Measurements from ENCODE around the gene AHRR.

AHRR gene

DNA sequence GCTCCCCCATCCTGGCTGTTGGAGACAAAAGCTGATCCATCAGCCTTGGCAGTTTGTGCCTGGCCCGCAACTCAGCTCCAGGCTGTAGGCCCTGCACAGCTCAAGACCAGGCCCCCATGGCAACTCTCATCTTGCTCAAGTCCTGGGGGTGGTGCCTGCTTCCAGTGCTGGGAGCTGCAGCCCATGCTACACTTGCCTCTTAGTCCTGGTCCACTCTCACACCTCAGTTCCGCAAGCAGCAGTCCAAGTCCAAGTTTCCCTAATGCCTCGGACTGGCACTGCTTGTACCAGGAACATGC is 14.2 kb downstream of the AHRR start:
- H3K4me3 ChIP-seq (ENCODE audit: low read depth, low read length), result no peak overlapping the region
- DNase-seq (ENCODE audit: low read depth, low spot score), result no peak
- TF ChIP-seq, protein P1, sequence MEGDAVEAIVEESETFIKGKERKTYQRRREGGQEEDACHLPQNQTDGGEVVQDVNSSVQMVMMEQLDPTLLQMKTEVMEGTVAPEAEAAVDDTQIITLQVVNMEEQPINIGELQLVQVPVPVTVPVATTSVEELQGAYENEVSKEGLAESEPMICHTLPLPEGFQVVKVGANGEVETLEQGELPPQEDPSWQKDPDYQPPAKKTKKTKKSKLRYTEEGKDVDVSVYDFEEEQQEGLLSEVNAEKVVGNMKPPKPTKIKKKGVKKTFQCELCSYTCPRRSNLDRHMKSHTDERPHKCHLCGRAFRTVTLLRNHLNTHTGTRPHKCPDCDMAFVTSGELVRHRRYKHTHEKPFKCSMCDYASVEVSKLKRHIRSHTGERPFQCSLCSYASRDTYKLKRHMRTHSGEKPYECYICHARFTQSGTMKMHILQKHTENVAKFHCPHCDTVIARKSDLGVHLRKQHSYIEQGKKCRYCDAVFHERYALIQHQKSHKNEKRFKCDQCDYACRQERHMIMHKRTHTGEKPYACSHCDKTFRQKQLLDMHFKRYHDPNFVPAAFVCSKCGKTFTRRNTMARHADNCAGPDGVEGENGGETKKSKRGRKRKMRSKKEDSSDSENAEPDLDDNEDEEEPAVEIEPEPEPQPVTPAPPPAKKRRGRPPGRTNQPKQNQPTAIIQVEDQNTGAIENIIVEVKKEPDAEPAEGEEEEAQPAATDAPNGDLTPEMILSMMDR (IDR thresholded peaks at IDR 0.05; ENCODE audit: low read depth, low read length), result no peak
- in situ Hi-C loops (cut with HindIII; ENCODE audit: low sequenced_read_pairs), result no loop called here

DNA sequence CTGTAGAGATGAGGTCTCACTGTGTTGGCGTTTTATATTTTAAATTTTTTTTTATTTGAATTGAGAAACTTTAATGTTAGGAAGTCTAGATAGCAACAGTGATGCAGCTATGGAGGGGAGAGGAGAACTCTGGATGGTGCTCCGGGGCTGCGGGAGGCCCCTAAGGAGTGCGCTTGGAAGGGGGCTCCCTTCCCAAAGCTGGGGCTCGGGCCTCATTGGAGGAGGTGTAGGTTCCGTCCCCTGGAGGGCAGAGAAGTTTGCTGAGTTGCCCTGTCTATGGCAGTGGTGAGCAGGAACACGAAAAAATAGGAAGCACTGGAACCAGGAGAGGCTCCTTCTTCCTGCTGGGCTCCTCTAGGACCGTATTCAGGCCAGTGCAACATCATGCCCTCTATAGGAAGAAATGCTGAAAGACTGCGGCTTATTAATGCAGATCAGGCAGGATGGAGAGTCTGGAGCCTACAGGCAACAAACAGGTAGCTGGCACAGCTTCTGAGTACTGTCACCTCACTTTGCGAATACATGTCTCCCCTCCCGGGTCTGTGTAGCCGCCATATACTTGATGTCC is 16.1 kb downstream of the AHRR start:
- DNase-seq (ENCODE audit: low read depth, low spot score), result peak; percentile 45
- TF ChIP-seq, protein P1 (IDR thresholded peaks at IDR 0.05; ENCODE audit: low read depth, low read length), result peak; percentile 55
- H3K4me3 ChIP-seq (ENCODE audit: low read depth, low read length), result no peak overlapping the region
- in situ Hi-C loops (cut with HindIII; ENCODE audit: low sequenced_read_pairs), result no loop called here

DNA sequence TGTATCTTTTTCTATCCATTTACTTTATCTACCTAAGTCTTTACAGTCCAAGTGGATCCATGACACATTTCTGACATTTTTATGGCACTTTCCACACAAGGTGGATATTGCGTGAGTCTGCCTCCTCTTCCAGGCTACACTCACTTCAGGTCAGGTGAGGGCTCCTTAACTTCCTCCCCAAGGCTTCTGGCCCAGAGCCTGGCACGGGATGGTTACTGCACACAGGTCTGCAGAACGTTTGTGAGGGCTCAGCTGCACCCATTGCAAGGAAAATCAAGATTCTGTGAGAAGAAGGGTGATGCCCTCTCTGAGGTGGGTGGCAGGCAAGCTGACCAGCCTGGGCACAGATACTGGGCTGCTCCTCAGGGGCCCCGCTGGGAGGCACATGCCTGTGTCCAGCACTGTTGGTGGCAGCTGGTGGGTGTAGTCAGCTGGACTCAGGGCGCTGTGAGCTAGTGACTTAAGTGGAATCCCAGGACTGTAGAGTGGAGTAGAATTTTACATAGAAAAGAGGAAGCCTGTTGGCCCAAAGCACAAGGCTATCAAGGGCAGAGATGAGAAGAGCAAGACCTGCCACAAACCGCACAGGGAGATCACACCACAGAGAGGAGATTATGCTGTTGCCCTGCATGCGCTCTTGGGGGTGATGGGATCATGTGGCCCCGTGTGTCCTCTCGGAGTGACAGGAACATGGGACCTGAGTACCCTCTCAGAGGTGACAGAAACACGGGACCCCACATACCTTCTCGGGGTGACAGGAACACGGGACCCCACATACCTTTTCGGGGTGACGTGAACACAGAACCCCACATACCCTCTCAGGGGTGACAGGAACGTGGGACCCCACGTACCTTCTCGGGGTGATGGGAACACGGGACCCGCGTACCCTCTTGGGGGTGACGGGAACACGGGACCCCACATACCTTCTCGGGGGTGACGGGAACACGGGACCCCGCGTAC is 21.3 kb downstream of the AHRR start:
- no peak for DNase-seq (ENCODE audit: low read depth, low spot score)
- H3K4me3 ChIP-seq (ENCODE audit: low read depth, low read length), result no peak overlapping the region
- TF ChIP-seq, protein P1 (IDR thresholded peaks at IDR 0.05; ENCODE audit: low read depth, low read length), result no peak
- in situ Hi-C loops (cut with HindIII; ENCODE audit: low sequenced_read_pairs), result no loop called here

DNA sequence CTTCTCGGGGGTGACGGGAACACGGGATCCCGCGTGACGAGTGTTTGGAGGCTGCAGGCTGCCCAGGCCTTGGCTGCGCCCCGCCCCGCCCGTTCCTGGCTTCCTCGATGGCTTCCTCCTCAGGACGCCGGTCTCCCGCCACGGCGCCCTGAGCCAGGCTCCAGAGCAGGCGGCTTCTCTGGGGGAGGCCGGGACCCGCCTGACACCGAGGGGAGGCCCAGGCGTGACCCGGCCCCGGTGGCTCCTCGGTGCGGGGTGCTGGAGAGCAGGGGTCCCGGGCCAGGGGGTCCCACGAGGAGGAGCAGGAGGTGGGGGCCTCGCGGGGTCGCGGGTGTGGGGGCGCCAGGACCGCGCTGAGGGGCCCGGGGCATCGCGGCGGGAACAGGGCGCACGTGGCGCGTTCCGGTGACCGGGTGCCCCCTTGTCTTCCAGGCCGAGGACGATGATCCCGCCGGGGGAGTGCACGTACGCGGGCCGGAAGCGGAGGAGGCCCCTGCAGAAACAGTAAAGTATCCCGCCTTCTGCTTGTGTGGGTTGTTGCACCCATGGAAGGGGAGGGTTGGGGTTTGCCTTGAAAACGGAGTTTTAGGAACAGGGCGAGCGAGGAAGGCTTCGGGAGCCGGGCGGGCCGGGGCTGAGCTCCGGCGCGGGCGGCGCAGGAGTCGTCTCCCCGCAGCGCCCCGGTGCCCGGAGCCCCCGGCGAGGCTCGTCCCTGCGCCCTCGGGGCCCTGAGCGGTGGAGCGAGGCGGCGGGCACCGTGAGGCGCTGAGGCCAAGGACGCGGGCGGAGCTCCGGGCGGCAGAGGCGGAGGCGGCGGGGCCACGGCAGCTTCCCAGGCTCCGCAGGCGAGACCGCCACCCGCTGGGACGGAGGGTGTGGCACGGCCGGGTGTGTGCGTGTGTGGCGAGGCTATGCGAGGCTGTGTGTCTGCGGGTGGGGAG is 22.2 kb downstream of the AHRR start:
- TF ChIP-seq, protein P1 (IDR thresholded peaks at IDR 0.05; ENCODE audit: low read depth, low read length), result no peak
- peak overlapping the region; percentile 30 for H3K4me3 ChIP-seq (ENCODE audit: low read depth, low read length)
- DNase-seq (ENCODE audit: low read depth, low spot score), result peak; percentile 58
- in situ Hi-C loops (cut with HindIII; ENCODE audit: low sequenced_read_pairs), result no loop called here

DNA sequence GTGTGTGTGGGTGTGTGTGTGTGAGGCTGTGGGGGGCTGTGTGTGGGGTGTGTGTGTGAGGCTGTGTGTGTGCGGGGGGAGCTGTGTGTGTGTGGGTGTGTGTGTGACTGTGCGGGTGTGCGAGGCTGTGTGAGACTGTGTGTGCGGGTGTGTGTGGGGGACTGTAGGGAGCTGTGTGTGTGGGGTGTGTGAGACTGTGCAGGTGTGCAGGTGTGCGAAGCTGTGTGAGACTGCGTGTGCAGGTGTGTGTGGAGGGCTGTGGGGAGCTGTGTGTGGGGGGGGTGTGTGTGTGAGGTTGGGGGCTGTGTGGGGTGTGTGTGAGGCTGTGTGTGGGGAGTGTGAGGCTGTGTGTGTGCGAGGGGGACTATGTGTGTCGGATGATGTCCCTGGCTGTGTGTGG is 23.2 kb downstream of the AHRR start:
- no peak for DNase-seq (ENCODE audit: low read depth, low spot score)
- in situ Hi-C loops (cut with HindIII; ENCODE audit: low sequenced_read_pairs), result no loop called here
- TF ChIP-seq, protein P1 (IDR thresholded peaks at IDR 0.05; ENCODE audit: low read depth, low read length), result no peak
- H3K4me3 ChIP-seq (ENCODE audit: low read depth, low read length), result no peak overlapping the region

Data from astrocyte of the spinal cord (primary cell).